ENCODE results near the gene TTC23L.

GRCh38 chr5:34903260-34903659 is 64.3 kb downstream of the TTC23L start:
- TF ChIP-seq, protein P1, sequence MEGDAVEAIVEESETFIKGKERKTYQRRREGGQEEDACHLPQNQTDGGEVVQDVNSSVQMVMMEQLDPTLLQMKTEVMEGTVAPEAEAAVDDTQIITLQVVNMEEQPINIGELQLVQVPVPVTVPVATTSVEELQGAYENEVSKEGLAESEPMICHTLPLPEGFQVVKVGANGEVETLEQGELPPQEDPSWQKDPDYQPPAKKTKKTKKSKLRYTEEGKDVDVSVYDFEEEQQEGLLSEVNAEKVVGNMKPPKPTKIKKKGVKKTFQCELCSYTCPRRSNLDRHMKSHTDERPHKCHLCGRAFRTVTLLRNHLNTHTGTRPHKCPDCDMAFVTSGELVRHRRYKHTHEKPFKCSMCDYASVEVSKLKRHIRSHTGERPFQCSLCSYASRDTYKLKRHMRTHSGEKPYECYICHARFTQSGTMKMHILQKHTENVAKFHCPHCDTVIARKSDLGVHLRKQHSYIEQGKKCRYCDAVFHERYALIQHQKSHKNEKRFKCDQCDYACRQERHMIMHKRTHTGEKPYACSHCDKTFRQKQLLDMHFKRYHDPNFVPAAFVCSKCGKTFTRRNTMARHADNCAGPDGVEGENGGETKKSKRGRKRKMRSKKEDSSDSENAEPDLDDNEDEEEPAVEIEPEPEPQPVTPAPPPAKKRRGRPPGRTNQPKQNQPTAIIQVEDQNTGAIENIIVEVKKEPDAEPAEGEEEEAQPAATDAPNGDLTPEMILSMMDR (IDR thresholded peaks at IDR 0.05), result no peak
- TF ChIP-seq POLR2A (IDR thresholded peaks at IDR 0.05), result no peak

All from lower leg skin (tissue), 3 donors.